ENCODE data around the gene BSCL2. TPM values are rescaled to one million over a fixed set of nuclear protein-coding genes. Genes with fewer than 3 reads are reported as not detected.
A peak's percentile ranks its signal among the peaks of the same experiment; 100 is the strongest.
"Not testable (repeated sequence)": the region's sequence is repeated elsewhere in the genome, so short reads cannot be mapped to it uniquely, and the experiment has no call there.

The BSCL2 gene
- total and polyA plus RNA-seq, 4 donors, result 22.3 to 61.8 (median 35.1) TPM

DNA sequence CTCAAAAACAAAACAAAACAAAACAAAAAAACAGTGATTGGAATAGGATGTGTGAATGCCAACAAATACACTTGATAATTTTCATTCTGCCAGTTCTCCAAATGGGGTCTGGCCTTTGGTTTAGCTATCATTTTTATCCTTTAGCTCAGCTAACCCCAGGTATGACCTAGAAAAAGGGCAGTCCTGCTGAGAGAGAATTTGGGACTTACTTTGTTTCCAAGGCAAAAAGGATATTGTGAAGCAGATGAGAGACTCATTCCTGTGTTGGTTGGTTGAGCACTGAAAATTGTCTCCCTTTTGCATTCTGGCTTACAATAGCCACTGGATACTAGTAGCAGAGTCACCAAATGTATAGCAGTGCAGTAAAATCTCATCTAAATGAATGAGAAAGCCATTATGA is 30.0 kb upstream of the BSCL2 start:
- Histone ChIP-seq H3K27ac (ENCODE audit: low read depth in 1 of 2, low read length in 2 of 2) (no peak overlapping the region), H3K4me3 (ENCODE audit: low read length in 2 of 2) (no peak overlapping the region), H3K27me3 (ENCODE audit: control insufficient read depth in 1 of 2, insufficient read depth in 2 of 2, low read length in 1 of 2) (no peaks in the 10 kb centered on the region), H3K36me3 (ENCODE audit: control insufficient read depth in 1 of 2, insufficient read depth in 2 of 2, low read length in 1 of 2) (peaks cover 2 to 8% of the 10 kb centered on the region in 2 donors), H3K4me1 (ENCODE audit: control insufficient read depth in 1 of 2, insufficient read depth in 2 of 2, low read length in 2 of 2) (no peaks in the 10 kb centered on the region), H3K9me3 (ENCODE audit: control insufficient read depth, low read length) (no peaks in the 10 kb centered on the region)
- DNase-seq (no peak), ATAC-seq (ENCODE audit: low FRiP score) (no peak)
- intact Hi-C loops (cut with DNase I), result no loop called here

- Histone ChIP-seq H3K27ac (ENCODE audit: low read depth in 1 of 2, low read length in 2 of 2) (no peak overlapping the region), H3K27me3 (ENCODE audit: control insufficient read depth in 1 of 2, insufficient read depth in 2 of 2, low read length in 1 of 2) (no peaks in the 10 kb centered on the region), H3K4me1 (ENCODE audit: control insufficient read depth in 1 of 2, insufficient read depth in 2 of 2, low read length in 2 of 2) (no peaks in the 10 kb centered on the region), H3K36me3 (ENCODE audit: control insufficient read depth in 1 of 2, insufficient read depth in 2 of 2, low read length in 1 of 2) (peaks cover 0 to 8% of the 10 kb centered on the region in 2 donors), H3K4me3 (ENCODE audit: low read length in 2 of 2) (no peak overlapping the region), H3K9me3 (ENCODE audit: control insufficient read depth, low read length) (no peaks in the 10 kb centered on the region)
- WGBS, 2 donors, result 74 to 78% methylated on average over 2 of the region's 2 CpGs
- DNase-seq (no peak), ATAC-seq (ENCODE audit: low FRiP score) (no peak)
- intact Hi-C loops (cut with DNase I), result no loop called here
These were observed 25.6 kb upstream of the BSCL2 start for GRCh38 chr11:62732830-62733229.

DNA sequence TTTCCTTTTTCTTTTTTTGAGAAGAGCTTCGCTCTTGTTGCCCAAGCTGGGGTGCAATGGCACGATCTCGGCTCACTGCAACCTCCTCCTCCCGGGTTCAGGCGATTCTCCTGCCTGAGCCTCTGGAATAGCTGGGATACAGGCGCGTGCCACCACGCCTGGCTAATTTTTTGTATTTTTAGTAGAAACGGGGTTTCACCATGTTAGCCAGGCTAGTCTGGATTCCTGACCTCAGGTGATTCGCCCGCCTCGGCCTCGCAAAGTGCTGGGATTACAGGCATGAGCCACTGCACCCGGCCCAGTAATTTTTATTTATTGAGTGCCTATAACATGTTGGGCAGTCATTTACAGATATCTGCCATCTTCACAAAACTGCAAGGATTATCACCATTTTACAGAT is 22.9 kb upstream of the BSCL2 start:
- H3K27me3 ChIP-seq (ENCODE audit: control insufficient read depth in 1 of 2, insufficient read depth in 2 of 2, low read length in 1 of 2); H3K4me1 ChIP-seq (ENCODE audit: control insufficient read depth in 1 of 2, insufficient read depth in 2 of 2, low read length in 2 of 2); H3K4me3 ChIP-seq (ENCODE audit: low read length in 2 of 2); intact Hi-C loops (cut with DNase I); H3K36me3 ChIP-seq (ENCODE audit: control insufficient read depth in 1 of 2, insufficient read depth in 2 of 2, low read length in 1 of 2); DNase-seq; H3K27ac ChIP-seq (ENCODE audit: low read depth in 1 of 2, low read length in 2 of 2); H3K9me3 ChIP-seq (ENCODE audit: control insufficient read depth, low read length); ATAC-seq (ENCODE audit: low FRiP score): not testable (repeated sequence)
- WGBS, 2 donors, result 85 to 87% methylated on average over 14 of the region's 14 CpGs

DNA sequence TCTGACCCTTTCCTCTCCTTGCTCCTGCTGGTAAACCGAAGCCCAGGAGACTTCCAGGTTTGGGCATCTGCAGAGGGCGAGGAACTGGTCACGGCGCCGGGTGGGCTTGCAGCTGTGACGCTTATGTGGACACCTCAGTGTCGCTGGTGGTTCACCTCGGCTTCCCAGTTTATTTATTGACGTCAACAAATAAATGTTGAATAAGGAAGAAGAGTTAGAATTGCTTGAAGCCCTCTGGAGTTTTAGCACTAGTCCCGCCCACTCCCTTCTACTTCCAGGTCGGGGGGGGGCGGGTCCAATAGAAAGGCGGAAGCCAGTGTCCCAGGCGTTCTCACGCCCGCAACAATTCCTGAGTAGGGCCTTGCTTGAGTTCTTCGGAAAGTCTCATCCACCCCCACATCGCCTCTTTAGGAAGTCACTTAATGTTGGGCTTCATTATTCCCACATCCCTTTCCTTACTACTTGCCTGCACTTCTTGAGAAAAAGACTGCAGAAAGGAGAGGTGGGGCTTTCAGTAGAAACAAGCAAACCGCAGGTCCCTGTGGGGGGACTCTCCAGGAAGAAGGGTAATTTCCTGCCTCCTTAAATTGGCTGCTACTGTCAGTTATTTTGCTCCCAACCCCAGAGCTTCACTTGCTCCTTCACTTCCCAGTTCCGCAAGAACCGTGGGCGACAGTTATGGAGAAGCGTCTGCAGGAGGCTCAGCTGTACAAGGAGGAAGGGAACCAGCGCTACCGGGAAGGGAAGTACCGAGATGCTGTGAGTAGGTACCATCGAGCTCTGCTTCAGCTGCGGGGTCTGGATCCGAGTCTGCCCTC is 21.2 kb upstream of the BSCL2 start, which contains the start of gene TTC9C:
Gene TTC9C (plus strand): TSS at position 316 of the 818 bp plus-strand sequence. CDS start 363 bp downstream, at position 679.
- intact Hi-C loops (cut with DNase I), result loop anchor here in 1 of 2 donors (5.0 kb wide), 1 partner anchor 44 kb away; the partner anchor contains the start of gene TAF6L
- peak; percentile 90 to 91 for DNase-seq
- ATAC-seq (ENCODE audit: low FRiP score), result peak; percentile 87
- 0% methylated on average over 29 of the region's 29 CpGs for WGBS, 2 donors
- H3K4me1 ChIP-seq (ENCODE audit: control insufficient read depth in 1 of 2, insufficient read depth in 2 of 2, low read length in 2 of 2), result no peaks in the 10 kb centered on the region
- peak within 1 kb of the TSS; percentile 0 to 100 for H3K27ac ChIP-seq (ENCODE audit: low read depth in 1 of 2, low read length in 2 of 2)
- H3K4me3 ChIP-seq (ENCODE audit: low read length in 2 of 2), result peak within 1 kb of the TSS; percentile 54 to 99
- no peaks in the 10 kb centered on the region for H3K9me3 ChIP-seq (ENCODE audit: control insufficient read depth, low read length)
- no peaks in the 10 kb centered on the region for H3K27me3 ChIP-seq (ENCODE audit: control insufficient read depth in 1 of 2, insufficient read depth in 2 of 2, low read length in 1 of 2)
- H3K36me3 ChIP-seq (ENCODE audit: control insufficient read depth in 1 of 2, insufficient read depth in 2 of 2, low read length in 1 of 2), result peaks cover 0 to 8% of the 10 kb centered on the region in 2 donors

GRCh38 chr11:62727872-62728170 is 20.6 kb upstream of the BSCL2 start:
- intact Hi-C loops (cut with DNase I), result loop anchor here in 1 of 2 donors (5.0 kb wide), 1 partner anchor 44 kb away; the partner anchor contains the start of gene TAF6L
- Histone ChIP-seq H3K36me3 (ENCODE audit: control insufficient read depth in 1 of 2, insufficient read depth in 2 of 2, low read length in 1 of 2) (peaks cover 0 to 4% of the 10 kb centered on the region in 2 donors), H3K27ac (ENCODE audit: low read depth in 1 of 2, low read length in 2 of 2) (peak overlapping the region in 1 of 2 donors; percentile 100), H3K4me3 (ENCODE audit: low read length in 2 of 2) (peak overlapping the region; percentile 54 to 99), H3K9me3 (ENCODE audit: control insufficient read depth, low read length) (no peaks in the 10 kb centered on the region), H3K4me1 (ENCODE audit: control insufficient read depth in 1 of 2, insufficient read depth in 2 of 2, low read length in 2 of 2) (no peaks in the 10 kb centered on the region), H3K27me3 (ENCODE audit: control insufficient read depth in 1 of 2, insufficient read depth in 2 of 2, low read length in 1 of 2) (no peaks in the 10 kb centered on the region)
- ATAC-seq (ENCODE audit: low FRiP score) (peak; percentile 92), DNase-seq (peak; percentile 87 to 90)
- WGBS, 2 donors, result 0% methylated on average over 20 of the region's 20 CpGs

DNA sequence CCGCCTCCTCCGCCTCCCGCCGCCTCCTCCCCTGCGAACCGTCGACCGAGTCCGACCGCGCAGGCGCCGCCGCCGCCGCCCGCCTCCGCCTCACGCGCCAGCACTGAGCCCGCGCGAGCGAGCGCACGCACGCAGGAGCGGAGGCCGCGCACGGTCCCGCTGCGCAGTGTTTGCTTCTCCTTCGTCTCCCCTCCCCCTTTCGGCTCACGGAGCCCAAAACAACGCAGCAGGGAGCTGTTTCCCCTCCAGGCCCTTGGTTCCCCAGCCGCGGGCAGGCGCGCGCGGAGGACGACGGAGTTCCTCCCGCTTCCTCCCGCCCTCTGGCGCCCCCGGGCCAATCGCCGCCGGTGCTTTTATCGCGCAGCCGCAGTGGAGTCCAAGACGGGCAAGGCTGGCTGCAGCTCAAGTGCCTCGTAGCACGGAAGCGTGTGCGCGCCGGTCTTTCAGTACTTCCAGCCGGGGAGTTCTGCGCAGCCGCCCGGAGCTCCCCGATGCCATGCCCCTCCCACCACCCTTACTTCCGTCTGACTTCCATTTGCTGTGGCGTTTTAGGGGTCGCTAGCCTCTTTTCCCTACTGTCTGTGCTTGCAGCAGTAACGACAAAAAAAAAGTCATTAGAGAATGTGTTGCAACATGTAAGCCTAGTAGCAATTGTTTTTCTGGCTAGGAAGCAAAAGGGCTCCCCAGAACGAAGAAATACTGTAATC is 20.1 kb upstream of the BSCL2 start, which contains the start of gene HNRNPUL2:
Gene HNRNPUL2 (minus strand): TSS at position 293 of the 707 bp plus-strand sequence. CDS start 301 bp downstream, outside the sequence.
- H3K4me1 ChIP-seq (ENCODE audit: control insufficient read depth in 1 of 2, insufficient read depth in 2 of 2, low read length in 2 of 2), result no peaks in the 10 kb centered on the region
- ATAC-seq (ENCODE audit: low FRiP score) (peak; percentile 96), DNase-seq (peak; percentile 99)
- peak within 1 kb of the TSS; percentile 78 to 100 for H3K27ac ChIP-seq (ENCODE audit: low read depth in 1 of 2, low read length in 2 of 2)
- no peaks in the 10 kb centered on the region for H3K9me3 ChIP-seq (ENCODE audit: control insufficient read depth, low read length)
- H3K4me3 ChIP-seq (ENCODE audit: low read length in 2 of 2), result peak within 1 kb of the TSS; percentile 84 to 99
- H3K36me3 ChIP-seq (ENCODE audit: control insufficient read depth in 1 of 2, insufficient read depth in 2 of 2, low read length in 1 of 2), result peaks cover 2 to 4% of the 10 kb centered on the region in 2 donors
- H3K27me3 ChIP-seq (ENCODE audit: control insufficient read depth in 1 of 2, insufficient read depth in 2 of 2, low read length in 1 of 2), result no peaks in the 10 kb centered on the region
- intact Hi-C loops (cut with DNase I), result loop anchor here in 1 of 2 donors (5.0 kb wide), 1 partner anchor 45 kb away; the partner anchor contains the start of gene TAF6L
- WGBS, 2 donors, result 0 to 1% methylated on average over 50 to 72 of the region's 72 CpGs

GRCh38 chr11:62726915-62727164 is 19.6 kb upstream of the BSCL2 start:
- peak; percentile 4 for ATAC-seq (ENCODE audit: low FRiP score)
- 0 to 1% methylated on average over 11 to 37 of the region's 37 CpGs for WGBS, 2 donors
- Histone ChIP-seq H3K4me3 (ENCODE audit: low read length in 2 of 2) (peak overlapping the region; percentile 57 to 84), H3K27me3 (ENCODE audit: control insufficient read depth in 1 of 2, insufficient read depth in 2 of 2, low read length in 1 of 2) (no peaks in the 10 kb centered on the region), H3K27ac (ENCODE audit: low read depth in 1 of 2, low read length in 2 of 2) (peak overlapping the region; percentile 70 to 78), H3K9me3 (ENCODE audit: control insufficient read depth, low read length) (no peaks in the 10 kb centered on the region), H3K36me3 (ENCODE audit: control insufficient read depth in 1 of 2, insufficient read depth in 2 of 2, low read length in 1 of 2) (peaks cover 5 to 6% of the 10 kb centered on the region in 2 donors), H3K4me1 (ENCODE audit: control insufficient read depth in 1 of 2, insufficient read depth in 2 of 2, low read length in 2 of 2) (no peaks in the 10 kb centered on the region)
- no peak for DNase-seq
- intact Hi-C loops (cut with DNase I), result loop anchor here in 1 of 2 donors (5.0 kb wide), 1 partner anchor 45 kb away; the partner anchor contains the start of gene TAF6L

- Histone ChIP-seq H3K9me3 (ENCODE audit: control insufficient read depth, low read length) (no peaks in the 10 kb centered on the region), H3K4me3 (ENCODE audit: low read length in 2 of 2) (peak overlapping the region; percentile 57 to 84), H3K27ac (ENCODE audit: low read depth in 1 of 2, low read length in 2 of 2) (peak overlapping the region; percentile 70 to 78), H3K27me3 (ENCODE audit: control insufficient read depth in 1 of 2, insufficient read depth in 2 of 2, low read length in 1 of 2) (no peaks in the 10 kb centered on the region), H3K4me1 (ENCODE audit: control insufficient read depth in 1 of 2, insufficient read depth in 2 of 2, low read length in 2 of 2) (no peaks in the 10 kb centered on the region), H3K36me3 (ENCODE audit: control insufficient read depth in 1 of 2, insufficient read depth in 2 of 2, low read length in 1 of 2) (peaks cover 6 to 10% of the 10 kb centered on the region in 2 donors)
- 0% methylated on average over 42 to 51 of the region's 51 CpGs for WGBS, 2 donors
- intact Hi-C loops (cut with DNase I), result loop anchor here in 1 of 2 donors (5.0 kb wide), 1 partner anchor 46 kb away; the partner anchor contains the start of gene TAF6L
- ATAC-seq (ENCODE audit: low FRiP score) (no peak), DNase-seq (no peak)
These were observed 19.1 kb upstream of the BSCL2 start for GRCh38 chr11:62726156-62726914.
